ENCODE results near the gene CCDC154.

Gene CCDC154

DNA sequence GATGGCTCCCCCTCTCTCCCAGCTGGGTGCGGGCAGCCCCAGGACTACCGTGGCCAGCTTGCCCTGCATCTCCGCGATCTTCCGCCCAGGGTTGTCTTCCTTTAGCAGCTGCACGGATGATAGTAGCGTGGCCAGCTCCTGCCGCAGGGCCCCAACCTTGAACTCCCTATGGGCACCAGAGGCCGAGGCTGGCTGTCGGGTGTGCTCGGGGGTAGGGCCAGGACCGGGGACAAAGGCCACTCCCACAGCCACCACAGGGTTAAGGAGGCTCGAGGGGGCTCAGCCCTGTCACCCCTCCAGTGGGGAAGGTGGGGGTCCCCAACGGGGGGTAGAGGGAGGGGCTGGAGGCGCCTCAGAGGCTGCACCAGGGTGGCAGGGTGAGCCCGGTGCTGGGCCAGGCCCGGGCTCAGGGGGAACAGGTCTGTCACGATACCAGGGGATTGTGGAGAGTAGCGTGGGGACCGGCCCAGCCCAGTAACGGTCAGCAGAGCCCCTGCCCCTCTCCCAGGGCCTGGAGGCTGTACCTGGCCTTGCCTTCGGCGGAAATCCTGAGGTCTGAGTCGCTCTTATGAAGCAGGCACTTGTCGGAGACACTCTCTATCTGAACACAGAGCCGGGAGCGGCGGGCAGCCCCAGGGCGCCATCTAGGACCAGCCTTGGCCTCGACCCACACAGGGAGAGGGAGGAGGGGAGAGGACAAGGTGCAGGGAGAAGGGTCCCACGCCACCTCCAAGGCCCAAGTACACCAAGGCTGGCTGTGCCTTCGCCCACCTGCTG, 8.2 kb downstream of the CCDC154 start:
- no peak for DNase-seq

DNA sequence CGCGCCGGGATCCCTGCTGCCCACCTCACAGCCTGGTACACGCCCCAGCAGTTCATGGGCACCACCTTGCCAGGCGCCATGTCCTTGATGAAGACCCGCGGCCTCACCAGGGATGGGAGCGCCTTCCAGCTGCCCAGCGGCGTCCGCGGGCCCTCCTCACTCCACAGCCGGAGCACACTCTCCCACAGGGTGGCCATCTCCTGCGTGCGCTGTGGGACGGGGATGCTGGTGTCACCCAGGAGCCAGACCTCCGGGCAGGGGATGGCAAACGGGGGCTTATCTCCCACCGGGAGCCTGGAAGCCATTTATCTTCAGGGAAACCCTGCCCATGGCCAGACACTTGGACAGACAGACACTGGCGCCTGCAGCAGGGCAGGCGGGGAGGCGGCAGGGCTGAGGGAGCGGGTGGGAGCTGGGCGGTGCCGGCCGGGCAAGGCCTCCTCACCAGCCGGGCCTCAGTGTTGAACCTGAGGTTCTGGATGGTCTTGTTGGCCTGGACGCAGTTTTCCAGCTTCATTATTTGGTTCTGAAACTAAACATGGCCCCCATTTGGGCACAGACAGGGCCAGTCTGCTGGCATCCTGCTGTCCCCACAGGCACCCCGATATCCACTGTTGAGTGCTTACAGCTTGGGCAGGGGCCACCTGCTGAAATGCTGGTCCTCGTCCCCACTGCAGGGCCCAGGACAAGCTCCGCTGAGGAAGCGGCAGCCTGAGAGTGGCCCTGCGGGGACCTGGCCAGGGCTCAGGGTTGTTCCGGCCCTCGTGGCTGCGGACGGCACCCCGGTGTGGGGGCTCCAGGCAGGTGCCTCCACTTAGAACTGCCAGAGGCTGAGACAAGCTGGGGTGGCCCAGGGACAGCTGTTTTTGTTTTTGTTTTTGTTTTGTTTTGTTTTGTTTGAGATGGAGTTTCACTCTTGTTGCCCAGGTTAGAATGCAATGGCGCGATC, 9.4 kb downstream of the CCDC154 start:
- no peak for DNase-seq

DNA sequence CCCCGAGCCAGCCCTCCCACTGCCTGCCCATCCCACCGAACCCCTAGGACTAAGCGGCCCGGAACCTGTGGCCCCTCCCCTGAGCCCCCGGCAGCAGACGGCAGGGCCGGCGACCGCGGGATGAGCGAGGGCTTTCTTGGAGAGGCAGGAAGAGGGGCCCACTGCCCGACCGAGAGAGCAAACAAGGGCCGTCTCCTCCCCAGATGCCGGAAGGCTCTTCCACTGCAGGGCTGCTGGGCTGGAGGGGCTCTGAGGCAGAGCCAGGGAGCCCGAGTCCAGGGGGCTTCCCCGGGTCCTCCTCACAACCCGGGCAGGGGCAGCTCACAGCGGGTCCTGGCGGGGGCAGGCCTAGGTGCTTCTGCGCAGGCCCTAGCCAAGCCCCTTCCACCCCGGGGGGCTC, 10.6 kb downstream of the CCDC154 start:
- no peak for DNase-seq

- no peak for DNase-seq
These were observed 11.1 kb downstream of the CCDC154 start for GRCh38 chr16:1433263-1433560.

GRCh38 chr16:1432388-1433262, 11.7 kb downstream of the CCDC154 start:
- no peak for DNase-seq

- DNase-seq: no peak
These were observed 12.7 kb downstream of the CCDC154 start for GRCh38 chr16:1431497-1432270.

DNA sequence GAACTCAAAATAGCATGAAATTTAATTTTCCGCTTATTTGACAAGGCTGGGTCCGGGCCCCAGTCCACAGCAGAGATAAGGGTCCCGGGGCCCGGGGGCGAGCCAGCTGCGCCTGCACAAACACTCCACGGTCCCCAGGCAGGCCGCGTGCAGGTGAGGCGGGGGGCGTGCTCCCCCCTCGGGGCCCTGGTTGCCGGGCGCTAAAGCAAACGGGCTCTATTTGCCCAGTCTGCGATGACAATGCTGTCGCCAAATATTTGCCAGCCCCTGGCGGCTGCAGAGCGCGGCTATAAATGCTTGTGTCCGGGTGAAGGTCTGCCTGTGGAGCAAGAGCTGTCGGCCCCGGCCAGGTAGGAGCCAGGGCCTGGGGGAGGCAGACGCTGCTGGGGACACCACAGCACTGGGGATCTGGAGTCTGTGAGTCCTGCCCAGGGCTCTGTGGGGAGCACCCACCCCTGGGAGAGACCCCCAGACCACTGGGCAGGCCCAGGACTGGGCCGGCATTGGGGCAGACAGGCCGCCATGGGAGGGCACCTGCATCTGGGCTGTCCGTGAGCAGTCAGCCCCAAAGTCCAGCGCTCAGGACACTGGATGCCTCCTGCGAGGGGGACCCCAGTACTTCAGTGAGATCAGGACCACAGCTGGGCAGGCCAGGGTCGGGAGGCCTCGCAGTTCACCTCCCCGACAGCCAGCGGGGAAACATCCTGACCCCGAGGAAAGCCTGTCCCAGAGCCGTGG, 13.4 kb downstream of the CCDC154 start, which contains the start of gene PERCC1:
TSS of gene PERCC1 (plus strand) at position 320 of the 738 bp plus-strand sequence. CDS start 1,516 bp downstream, outside the sequence.
- DNase-seq: no peak

GRCh38 chr16:1430214-1430758, 14.1 kb downstream of the CCDC154 start:
- no peak for DNase-seq

DNA sequence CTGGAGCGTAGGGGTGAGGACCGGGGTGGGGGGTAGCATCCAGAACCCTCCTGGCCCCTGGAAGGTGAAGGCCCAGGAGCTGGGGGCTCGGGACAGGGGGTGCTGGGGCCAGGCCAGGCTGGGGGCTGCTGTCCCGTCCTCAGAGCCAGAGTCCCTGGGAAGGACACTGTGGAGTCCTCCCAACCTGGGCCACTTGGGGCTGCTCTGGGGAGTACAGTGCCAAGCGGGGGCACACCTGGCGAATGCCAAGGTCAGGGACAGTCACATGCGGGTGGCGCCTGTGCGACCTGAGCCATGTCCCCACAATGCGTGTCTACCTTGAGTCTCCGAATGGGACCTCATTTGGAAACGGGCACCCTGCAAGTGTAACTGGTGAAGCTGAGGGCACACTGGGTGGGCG, 14.7 kb downstream of the CCDC154 start:
- DNase-seq: no peak

DNA sequence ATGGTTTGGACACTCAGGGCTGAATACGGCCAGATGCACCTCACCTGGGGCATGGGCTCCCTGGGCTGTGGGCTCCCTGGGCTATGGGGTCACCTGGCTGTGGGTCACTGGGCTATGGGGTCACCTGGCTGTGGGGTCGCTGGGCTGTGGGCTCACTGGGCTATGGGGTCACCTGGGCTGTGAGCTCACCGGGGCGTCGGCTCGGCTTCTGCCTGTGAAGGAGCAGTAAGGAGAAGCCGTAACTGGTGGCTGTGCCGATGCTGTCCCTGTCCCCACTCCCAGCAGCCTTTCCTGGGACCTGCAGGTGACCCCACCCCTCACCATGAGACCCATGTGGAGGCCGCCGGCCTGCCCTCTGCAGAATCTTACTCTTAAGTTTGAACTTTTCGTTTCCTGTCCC, 15.3 kb downstream of the CCDC154 start:
- DNase-seq: no peak

DNA sequence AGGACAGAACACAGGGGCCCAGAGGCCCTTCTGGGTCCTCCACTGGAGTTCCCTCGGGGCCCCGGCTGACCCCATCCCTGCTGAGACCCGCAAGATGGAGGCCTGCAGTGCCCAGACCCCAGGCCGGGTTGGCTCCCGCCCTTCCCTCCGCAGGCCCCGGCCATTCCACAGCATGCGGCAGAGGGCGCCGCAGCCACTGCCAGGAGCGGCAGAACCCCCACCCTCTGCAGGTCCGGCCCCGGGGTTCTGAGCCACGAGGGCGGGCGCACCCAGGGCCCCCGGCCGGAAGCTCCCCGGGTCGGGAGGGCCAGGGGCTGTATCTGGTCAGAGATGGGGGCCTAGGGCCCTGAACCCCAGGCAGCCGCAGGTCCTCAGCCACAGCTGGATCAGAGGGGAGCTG, 15.8 kb downstream of the CCDC154 start:
- DNase-seq: peak; percentile 62

DNA sequence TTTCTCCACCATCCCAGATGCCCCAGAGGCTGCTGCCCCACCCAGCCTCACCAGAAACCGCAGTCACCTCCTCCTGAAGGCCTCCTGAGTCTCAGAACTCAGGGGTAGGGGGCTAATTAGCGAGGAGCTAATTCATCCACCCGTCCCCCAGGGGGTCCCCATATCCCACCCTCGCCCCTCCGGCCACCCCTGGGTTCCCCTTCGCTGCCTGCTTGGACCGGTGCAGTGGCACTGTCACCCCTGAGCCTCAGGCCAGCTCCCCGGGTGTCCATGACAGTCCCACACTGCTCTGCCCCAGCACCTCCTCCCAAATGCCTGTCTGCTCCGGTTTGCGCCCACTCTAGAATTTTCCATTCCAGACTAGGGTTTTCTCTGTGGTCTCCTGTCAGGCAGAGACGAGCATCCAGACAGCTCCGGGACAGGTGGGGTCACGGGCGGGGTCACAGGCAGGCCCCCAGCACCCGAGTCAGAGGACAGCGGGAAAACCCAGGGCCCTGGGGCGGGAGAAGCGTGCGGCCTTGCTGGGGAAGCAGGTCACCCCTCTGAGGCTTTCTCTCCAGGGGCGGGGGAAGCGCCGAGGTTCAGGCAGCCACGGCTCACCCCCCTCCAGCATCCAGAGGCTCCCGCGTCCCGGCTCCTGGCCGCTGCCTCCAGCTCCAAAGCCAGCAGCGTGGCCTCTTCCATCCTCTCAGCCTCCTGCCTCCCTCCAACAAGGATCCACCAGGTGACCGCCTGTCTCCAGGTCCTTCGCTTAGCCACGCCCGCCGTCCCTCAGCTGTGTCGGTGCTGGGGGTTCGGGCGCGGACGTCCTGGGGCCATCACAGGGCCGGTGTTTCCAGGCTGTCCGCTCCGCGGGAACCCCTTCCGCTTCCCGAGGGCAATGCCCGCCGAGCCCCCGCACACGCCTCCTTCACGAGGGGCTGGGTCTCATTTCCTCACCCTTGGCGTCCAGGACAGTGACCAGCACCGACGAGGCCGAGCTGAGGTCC, 16.6 kb downstream of the CCDC154 start:
- DNase-seq: no peak

GRCh38 chr16:1426734-1427471, 17.5 kb downstream of the CCDC154 start:
- DNase-seq: no peak

DNA sequence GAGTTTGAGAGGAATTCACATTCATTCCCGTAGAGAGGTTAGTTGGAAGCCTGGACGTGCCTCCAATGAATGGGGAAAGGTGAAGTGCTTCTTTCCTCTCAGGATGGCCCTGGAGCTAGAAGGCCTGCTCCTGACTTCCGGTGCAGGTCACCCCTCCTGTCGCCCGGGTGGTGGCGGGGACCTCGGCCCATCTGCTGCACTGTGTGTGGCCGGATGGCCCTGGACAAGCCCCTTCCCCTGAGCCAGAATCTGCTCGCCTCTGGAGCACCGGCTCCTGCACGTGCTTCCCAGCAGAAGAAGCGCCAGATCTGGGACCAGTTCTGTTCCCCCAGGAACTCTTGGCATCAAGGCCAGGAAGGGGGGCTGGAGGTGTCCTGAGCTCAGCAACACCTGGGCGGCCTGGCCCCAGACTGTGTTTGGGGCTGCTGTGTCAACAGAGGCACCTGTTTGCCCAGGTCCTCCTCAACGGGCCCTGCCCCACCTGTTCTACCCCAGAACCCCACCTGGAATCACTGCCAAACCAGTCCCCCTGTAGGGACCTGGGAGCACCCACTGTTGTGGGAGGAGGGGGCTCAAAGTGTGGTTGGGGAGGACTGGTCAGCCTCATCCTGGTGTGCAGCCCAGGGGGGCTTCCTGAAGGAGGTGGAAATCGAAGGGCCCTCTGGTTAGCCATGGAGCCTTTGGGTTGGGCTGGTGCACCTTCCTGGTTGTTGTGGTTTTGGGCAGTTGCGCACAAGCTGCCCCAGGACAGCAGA, 18.6 kb downstream of the CCDC154 start:
- no peak for DNase-seq

DNA sequence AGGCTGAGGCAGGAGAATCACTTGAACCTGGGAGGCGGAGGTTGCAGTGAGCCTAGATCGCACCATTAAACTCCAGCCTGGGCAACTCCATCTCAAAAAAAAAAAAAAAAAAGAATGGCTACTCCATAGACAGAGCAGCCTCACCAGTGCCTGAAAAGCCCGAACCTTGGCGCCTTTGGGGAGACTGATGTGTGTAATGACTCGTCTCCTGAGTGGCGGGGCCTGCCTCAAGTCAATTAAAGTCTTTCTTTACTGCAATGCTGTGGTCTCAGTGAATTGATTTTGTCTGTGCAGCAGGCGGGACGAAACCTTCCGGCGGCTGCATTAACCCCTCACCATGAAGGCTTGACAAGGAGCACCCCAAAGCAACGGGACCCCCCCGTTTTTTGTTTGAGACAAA, 20.3 kb downstream of the CCDC154 start:
- no peak for DNase-seq

- DNase-seq: no peak
These were observed 22.3 kb downstream of the CCDC154 start for GRCh38 chr16:1422076-1422475.

DNA sequence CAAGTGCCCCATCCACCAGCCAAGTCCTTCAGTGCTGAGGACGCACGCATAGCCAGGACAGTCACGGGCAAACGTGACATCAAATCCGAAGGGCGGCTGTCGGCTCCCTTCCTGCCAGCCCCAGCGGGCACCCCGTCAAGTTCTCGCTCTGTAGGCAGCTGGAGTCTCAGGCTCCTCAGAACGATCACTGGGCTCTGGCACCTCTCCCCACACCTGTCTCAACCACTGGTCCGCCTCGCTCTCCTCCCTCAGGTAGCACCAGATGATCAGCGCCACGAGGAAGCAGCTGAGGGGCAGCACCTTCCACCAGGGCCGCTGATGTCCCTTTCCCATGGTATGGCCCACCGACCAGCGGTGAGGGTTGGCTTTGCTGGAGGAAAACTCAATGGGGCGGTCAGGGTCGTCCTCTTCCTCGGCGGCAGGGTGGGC, 24.2 kb downstream of the CCDC154 start:
- DNase-seq: no peak

- no peak for DNase-seq
These were observed 27.8 kb downstream of the CCDC154 start for GRCh38 chr16:1416521-1416941.
